Testis (tissue), 3 donors: ENCODE data around the gene GCHFR. TPM values are rescaled to one million over a fixed set of nuclear protein-coding genes. Genes with fewer than 3 reads are reported as not detected.

Experiments used
- DNase-seq: peaks from one replicate; pipeline ENCODE4 v3.0.0-alpha.2; 2019
- H3K27ac ChIP-seq, 2 donors: fragments of 200-600 bp; sonication (generic); one replicate each; pipeline ENCODE4 v1.5.1; 2019
- H3K27me3 ChIP-seq: fragments of 200-600 bp; sonication (generic); one replicate; pipeline ENCODE4 v1.5.1; 2019
- H3K36me3 ChIP-seq: fragments of 200-600 bp; sonication (generic); one replicate; pipeline ENCODE4 v1.5.1; 2017; ENCODE audit warnings: low read depth; ENCODE audit errors: missing control alignments
- H3K4me1 ChIP-seq: fragments of 200-600 bp; sonication (generic); one replicate; pipeline ENCODE4 v1.5.1; 2019
- H3K4me3 ChIP-seq, 2 donors: fragments of 200-600 bp; sonication (generic); one replicate each; pipeline ENCODE4 v1.5.1; 2017 to 2019
- H3K9me3 ChIP-seq: fragments of 200-600 bp; sonication (generic); one replicate; pipeline ENCODE4 v1.5.1; 2017
- CTCF ChIP-seq, 3 experiments: fragments of 450-650 bp in 2 of 3; fragments of 200-600 bp in 1 of 3; sonication (generic) in 1 of 3; IDR thresholded peaks; one replicate each; pipeline ENCODE4 v1.5.1; 2016 to 2019; ENCODE audit warnings: antibody characterized with exemption in 3 of 3, mild to moderate bottlenecking in 2 of 3, moderate library complexity in 1 of 3
- POLR2A ChIP-seq: fragments of 450-650 bp; IDR thresholded peaks from one replicate; pipeline ENCODE4 v1.6.1; 2017; ENCODE audit warnings: antibody characterized with exemption, mild to moderate bottlenecking, moderate library complexity
- WGBS, 2 donors: methylation state at CpG; one replicate each; pipeline ENCODE4 v1.1.5; 2018; 5-methylcytosine and 5-hydroxymethylcytosine counted together
- intact Hi-C: fragments of 100-400 bp; cut with DNase I; formaldehyde crosslinking; loops from one replicate; pipeline ENCODE4 v1.15.1; 2023; ENCODE audit warnings: low total_unique reads
- polyA plus RNA-seq: library from polyadenylated mRNA; stranded (reverse); fragments of 350-450 nt; fragmentation: Illumina TruSeq; extraction: RNeasy Lipid Tissue Mini Kit (QIAGEN cat#74804); gene quantifications from one replicate; pipeline ENCODE4 v1.2.3, GENCODE V29; 2014; ENCODE audit warnings: low read depth, low replicate concordance; ENCODE audit not compliant: insufficient read depth
- total RNA-seq, 2 donors: library from RNA; depleted of rRNA; stranded (reverse); fragments of >200 nt; gene quantifications; one replicate each; pipeline ENCODE4 v1.2.3, GENCODE V29; 2016

The GCHFR gene
- total and polyA plus RNA-seq, 3 donors from 2014 or later, result 7.4 to 15.0 (median 8.5) TPM

DNA sequence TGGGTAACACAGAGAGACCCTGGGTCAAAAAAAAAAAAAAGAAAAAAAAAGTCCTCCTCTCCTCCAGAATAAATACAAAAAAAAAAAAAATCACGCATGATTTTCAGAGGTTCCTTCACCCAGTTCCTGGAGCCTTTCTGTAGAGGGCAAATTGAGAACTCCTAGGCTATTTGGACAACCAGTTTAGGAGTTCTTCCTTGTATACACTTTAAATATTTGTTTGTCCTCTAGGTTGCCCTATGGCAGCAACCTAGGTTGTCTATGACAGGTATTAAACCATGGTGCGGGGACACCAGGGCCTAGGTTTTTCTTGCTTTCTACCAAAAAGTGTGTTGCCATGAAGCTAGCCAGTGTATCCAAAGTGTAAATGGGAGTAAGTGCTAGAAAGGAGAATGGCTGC is 39.2 kb downstream of the GCHFR start:
- H3K27me3 ChIP-seq, result no peaks in the 10 kb centered on the region
- no peak overlapping the region for H3K4me3 ChIP-seq
- no peak overlapping the region for H3K27ac ChIP-seq
- WGBS, 2 donors, result 90 to 98% methylated on average over 2 of the region's 2 CpGs
- no peaks in the 10 kb centered on the region for H3K9me3 ChIP-seq
- DNase-seq, result no peak
- TF ChIP-seq POLR2A, result no peak
- no peak for TF ChIP-seq CTCF (IDR thresholded peaks at IDR 0.05)
- H3K36me3 ChIP-seq, result no peaks in the 10 kb centered on the region
- intact Hi-C loops, result no loop called here
- H3K4me1 ChIP-seq, result peaks cover 4% of the 10 kb centered on the region

- no peaks in the 10 kb centered on the region for H3K36me3 ChIP-seq
- intact Hi-C loops, result no loop called here
- H3K4me3 ChIP-seq, result no peak overlapping the region
- no peaks in the 10 kb centered on the region for H3K9me3 ChIP-seq
- H3K27ac ChIP-seq, result no peak overlapping the region
- H3K4me1 ChIP-seq, result peaks cover 9% of the 10 kb centered on the region
- 85 to 94% methylated on average over 1 of the region's 1 CpG for WGBS, 2 donors
- DNase-seq, result no peak
- H3K27me3 ChIP-seq, result no peaks in the 10 kb centered on the region
- TF ChIP-seq POLR2A (no peak), CTCF (IDR thresholded peaks at IDR 0.05) (no peak)
Observed at GRCh38 chr15:40803688-40804087, 39.8 kb downstream of the GCHFR start.

GRCh38 chr15:40806672-40807027 is 42.8 kb downstream of the GCHFR start:
- TF ChIP-seq POLR2A, result no peak
- no peak for TF ChIP-seq CTCF (IDR thresholded peaks at IDR 0.05)
- intact Hi-C loops, result no loop called here
- 2 to 5% methylated on average over 2 of the region's 2 CpGs for WGBS, 2 donors

GRCh38 chr15:40807028-40807887 is 43.4 kb downstream of the GCHFR start, which contains the start of the genes DNAJC17 and ZFYVE19:
Gene DNAJC17, minus strand, starts transcription at chr15:40807473. Its CDS starts 27 bp downstream, at chr15:40807446.
Gene ZFYVE19, plus strand, starts transcription at chr15:40807089. Its CDS starts 501 bp downstream, at chr15:40807590.
- no peaks in the 10 kb centered on the region for H3K36me3 ChIP-seq
- TF ChIP-seq CTCF (IDR thresholded peaks at IDR 0.05), result peak in 1 of 3 experiments; percentile 16
- peak; percentile 10 for TF ChIP-seq POLR2A
- peak within 1 kb of the TSS; percentile 84 to 100 for H3K4me3 ChIP-seq
- H3K27me3 ChIP-seq, result no peaks in the 10 kb centered on the region
- 0 to 1% methylated on average over 20 to 64 of the region's 64 CpGs for WGBS, 2 donors
- no peaks in the 10 kb centered on the region for H3K9me3 ChIP-seq
- peak within 1 kb of the TSS; percentile 87 to 97 for H3K27ac ChIP-seq
- H3K4me1 ChIP-seq, result peaks cover 9% of the 10 kb centered on the region
- intact Hi-C loops, result no loop called here
- DNase-seq, result peak; percentile 99

More at GRCh38 chr15:40806672-40807027, 42.8 kb downstream of the GCHFR start:
- Histone ChIP-seq H3K27me3 (no peaks in the 10 kb centered on the region), H3K4me1 (peaks cover 9% of the 10 kb centered on the region), H3K27ac (peak overlapping the region; percentile 87 to 97), H3K36me3 (no peaks in the 10 kb centered on the region), H3K9me3 (no peaks in the 10 kb centered on the region), H3K4me3 (peak overlapping the region; percentile 84 to 100)
- no peak for DNase-seq
